Measurements from ENCODE around the gene GRHL3.
A peak's percentile ranks its signal among the peaks of the same experiment; 100 is the strongest.

GRHL3 gene

DNA sequence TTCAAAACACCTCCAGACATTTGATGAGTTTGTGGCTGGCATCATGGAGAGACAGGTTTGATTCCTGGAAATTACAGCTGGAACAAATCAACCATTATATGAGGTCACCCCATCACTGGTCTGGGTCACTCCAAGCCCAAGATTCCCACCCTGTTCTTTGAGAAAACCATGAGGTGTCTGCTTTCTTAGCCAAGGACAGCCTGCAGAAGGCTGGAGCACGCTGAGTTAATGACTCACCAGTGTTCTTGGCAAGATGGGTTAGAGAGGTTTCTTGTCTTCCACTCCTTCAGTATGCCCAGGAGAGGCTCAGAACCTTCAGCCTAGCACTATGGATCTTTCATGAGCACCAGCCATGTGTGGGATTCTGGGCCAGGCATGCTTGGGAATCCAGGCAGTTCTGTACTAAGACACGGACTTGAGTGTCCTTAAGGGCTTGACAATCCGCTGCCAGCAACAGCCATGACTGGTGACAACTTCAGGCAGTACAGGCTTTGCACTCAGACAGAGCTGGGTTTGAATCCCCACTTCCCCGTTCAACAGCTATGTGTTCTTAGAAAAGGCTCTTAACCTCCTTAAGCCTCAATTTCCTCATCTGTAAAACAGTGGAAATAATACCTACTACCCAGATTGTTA is 43.9 kb downstream of the GRHL3 start:
- TF ChIP-seq, protein P1, sequence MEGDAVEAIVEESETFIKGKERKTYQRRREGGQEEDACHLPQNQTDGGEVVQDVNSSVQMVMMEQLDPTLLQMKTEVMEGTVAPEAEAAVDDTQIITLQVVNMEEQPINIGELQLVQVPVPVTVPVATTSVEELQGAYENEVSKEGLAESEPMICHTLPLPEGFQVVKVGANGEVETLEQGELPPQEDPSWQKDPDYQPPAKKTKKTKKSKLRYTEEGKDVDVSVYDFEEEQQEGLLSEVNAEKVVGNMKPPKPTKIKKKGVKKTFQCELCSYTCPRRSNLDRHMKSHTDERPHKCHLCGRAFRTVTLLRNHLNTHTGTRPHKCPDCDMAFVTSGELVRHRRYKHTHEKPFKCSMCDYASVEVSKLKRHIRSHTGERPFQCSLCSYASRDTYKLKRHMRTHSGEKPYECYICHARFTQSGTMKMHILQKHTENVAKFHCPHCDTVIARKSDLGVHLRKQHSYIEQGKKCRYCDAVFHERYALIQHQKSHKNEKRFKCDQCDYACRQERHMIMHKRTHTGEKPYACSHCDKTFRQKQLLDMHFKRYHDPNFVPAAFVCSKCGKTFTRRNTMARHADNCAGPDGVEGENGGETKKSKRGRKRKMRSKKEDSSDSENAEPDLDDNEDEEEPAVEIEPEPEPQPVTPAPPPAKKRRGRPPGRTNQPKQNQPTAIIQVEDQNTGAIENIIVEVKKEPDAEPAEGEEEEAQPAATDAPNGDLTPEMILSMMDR (IDR thresholded peaks at IDR 0.05; ENCODE audit: borderline replicate concordance, control extremely low read depth, extremely low read depth, insufficient read depth, missing control alignments), result no peak
- DNase-seq (ENCODE audit: low spot score), result peak; percentile 9
- in situ Hi-C loops (cut with MboI; ENCODE audit: low sequenced_read_pairs, unreplicated experiment), result no loop called here

DNA sequence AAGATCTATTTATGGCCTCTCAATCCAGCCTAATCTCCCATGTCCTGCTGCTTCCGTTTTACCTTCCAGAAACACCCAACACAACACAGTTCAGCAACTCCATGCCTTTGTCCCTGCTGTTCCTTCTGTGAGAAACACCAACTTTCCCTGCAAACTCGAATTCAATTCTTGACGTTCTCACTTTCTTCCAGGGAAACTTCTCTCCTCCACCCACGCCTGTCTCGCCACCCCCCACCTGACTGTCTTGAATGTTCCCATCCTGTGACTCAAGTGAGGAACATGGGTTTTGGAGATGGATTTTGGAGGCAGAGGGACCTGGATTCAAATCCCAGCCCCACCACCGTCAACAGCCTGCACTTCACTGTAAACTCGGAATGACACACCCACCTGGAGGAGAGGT is 44.8 kb downstream of the GRHL3 start:
- TF ChIP-seq, protein P1 (IDR thresholded peaks at IDR 0.05; ENCODE audit: borderline replicate concordance, control extremely low read depth, extremely low read depth, insufficient read depth, missing control alignments), result no peak
- in situ Hi-C loops (cut with MboI; ENCODE audit: low sequenced_read_pairs, unreplicated experiment), result no loop called here
- DNase-seq (ENCODE audit: low spot score), result no peak

DNA sequence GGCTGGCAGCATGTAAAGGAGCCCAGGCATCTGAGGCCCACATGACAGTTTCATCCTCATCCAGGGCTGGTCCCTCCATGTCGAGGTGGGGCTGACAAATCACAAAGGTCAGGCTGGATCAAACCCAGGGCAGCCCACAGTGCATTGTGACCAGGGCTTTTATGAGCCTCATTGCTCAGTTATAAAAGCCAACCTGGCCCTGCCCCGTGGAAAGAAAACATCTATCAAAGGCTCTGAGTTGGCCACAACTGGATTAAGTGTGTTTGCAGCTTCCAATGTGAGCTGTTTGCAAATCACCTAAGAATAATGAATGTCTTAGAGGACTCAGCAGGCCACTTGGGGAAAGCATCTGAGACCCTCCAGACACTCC is 45.4 kb downstream of the GRHL3 start:
- in situ Hi-C loops (cut with MboI; ENCODE audit: low sequenced_read_pairs, unreplicated experiment), result no loop called here
- DNase-seq (ENCODE audit: low spot score), result no peak
- TF ChIP-seq, protein P1 (IDR thresholded peaks at IDR 0.05; ENCODE audit: borderline replicate concordance, control extremely low read depth, extremely low read depth, insufficient read depth, missing control alignments), result no peak

DNA sequence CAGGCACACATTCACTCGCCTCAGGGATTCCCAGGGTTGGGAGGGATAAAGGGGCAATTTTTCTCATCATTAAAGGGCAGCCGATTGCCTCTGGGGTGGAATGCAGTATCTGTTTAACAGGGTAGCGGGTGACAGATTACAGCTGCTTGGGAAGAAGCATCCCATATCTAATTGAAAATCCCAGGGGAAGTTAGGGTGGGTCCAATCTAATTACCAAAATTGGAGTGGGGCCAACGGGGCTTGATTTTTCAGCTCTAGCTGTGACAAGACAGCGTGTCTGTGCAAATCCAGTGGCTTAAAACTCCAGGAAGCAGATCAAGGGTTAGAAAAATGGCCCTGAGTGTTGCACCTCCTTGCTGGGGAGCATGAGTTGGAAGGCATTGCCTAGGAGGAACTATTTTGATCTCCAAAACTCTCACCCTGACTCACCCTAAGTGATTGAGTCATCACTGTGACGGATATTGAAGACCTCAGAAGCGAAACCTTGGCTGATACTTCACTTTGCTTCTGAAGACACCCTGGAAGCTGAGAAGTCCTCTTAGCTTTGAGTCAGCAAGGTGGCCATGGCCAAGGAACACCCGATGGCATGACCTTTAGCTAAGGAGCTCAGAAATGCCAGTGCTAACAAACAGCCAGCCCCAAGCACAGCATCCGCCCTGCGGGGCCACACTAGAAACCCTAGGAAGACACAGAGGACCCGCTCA is 46.0 kb downstream of the GRHL3 start:
- DNase-seq (ENCODE audit: low spot score), result peak; percentile 82
- TF ChIP-seq, protein P1 (IDR thresholded peaks at IDR 0.05; ENCODE audit: borderline replicate concordance, control extremely low read depth, extremely low read depth, insufficient read depth, missing control alignments), result no peak
- in situ Hi-C loops (cut with MboI; ENCODE audit: low sequenced_read_pairs, unreplicated experiment), result no loop called here

DNA sequence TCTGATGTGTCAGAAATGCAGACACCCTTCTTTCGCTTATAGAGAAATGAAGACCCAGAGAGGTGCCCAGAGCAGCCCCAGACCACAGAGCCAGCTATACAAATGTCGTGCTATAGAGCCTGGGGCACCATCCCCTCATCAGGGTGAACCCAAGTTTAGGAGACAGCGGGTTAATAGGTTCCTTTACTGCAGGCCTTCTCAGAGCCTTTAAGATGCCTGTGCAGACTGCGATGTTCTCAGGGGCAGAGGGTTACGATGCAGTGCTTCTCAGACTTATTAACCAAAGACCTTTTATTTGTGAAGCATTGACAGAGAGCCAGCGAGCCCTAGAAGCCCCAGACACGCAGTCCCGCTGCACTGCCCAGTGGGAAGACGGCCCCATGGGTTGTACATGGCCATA is 47.5 kb downstream of the GRHL3 start:
- DNase-seq (ENCODE audit: low spot score), result peak; percentile 18
- TF ChIP-seq, protein P1 (IDR thresholded peaks at IDR 0.05; ENCODE audit: borderline replicate concordance, control extremely low read depth, extremely low read depth, insufficient read depth, missing control alignments), result no peak
- in situ Hi-C loops (cut with MboI; ENCODE audit: low sequenced_read_pairs, unreplicated experiment), result no loop called here

DNA sequence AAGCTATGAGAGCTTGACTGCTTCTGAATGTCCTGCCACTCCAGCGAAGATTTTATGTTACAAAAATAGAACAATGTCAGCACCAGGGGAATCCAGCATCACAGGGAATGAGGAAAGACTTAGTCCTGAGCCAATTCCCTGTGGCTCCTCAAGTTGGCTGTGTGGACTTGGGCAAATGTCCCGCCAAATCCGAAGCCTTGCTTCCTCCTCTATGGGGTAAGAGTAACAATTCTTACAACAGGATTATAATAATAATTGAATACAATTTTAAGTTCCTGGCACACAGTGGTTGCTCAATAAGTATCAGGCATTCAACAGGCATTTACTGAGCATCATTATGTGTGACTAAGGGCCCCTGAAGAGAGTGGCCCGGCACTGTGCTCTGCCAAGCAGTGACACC is 50.0 kb downstream of the GRHL3 start:
- TF ChIP-seq, protein P1 (IDR thresholded peaks at IDR 0.05; ENCODE audit: borderline replicate concordance, control extremely low read depth, extremely low read depth, insufficient read depth, missing control alignments), result no peak
- in situ Hi-C loops (cut with MboI; ENCODE audit: low sequenced_read_pairs, unreplicated experiment), result no loop called here
- DNase-seq (ENCODE audit: low spot score), result no peak

Data from GM13976 (cell line).